ENCODE results near the gene CFAP57. TPM values are rescaled to one million over a fixed set of nuclear protein-coding genes. Genes with fewer than 3 reads are reported as not detected.

The CFAP57 gene
- total and polyA plus RNA-seq, 9 of the 15 experiments (the other 6 are each of a cell fraction or from before 2014, with no cell fraction given), result 0.04 to 0.22 (median 0.07) TPM; not detected in 3

DNA sequence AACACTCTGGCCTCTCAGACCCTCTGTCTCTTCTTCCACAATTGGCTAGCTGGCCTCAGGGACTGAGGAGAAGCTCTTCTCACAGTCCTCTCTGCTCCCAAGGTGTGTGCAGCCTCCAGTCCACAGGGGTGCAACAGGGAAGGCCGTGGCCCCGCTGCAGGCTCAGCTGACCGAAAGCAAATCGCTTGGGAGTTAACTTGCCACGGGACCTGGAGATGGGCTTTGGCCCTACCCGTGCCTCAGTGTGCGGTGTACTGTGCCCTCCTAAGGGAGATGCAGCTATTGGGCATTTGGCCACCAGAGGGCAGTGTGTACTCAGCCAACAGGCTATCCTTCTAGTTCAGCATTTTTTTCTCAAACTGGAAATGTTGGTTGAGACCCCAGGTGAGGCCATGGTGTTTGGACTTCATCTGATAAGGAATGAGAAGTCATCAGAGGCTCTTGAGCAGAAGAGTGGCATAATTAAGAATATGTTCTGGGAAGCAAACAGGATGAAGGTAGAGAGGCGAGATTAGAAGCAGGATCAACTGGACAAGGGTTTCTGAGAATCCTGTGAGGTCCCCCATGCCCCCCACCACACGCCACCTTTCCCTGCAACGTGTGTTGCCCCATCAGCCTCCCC is 55.1 kb downstream of the CFAP57 start (continued):
- TF ChIP-seq SIX5 (IDR thresholded peaks at IDR 0.05; ENCODE audit: borderline replicate concordance in 1 of 2, insufficient read depth in 1 of 2, low read depth in 1 of 2, low read length in 2 of 2) (no peak), ADNP (tag; IDR thresholded peaks at IDR 0.05) (no peak), ATF1 (CRISPR knock-in tag; IDR thresholded peaks at IDR 0.05) (no peak), ATF1 (tag; IDR thresholded peaks at IDR 0.05) (0 out of 2 replicates have a peak, but pooled peaks have one; percentile 14), ZBTB1 (CRISPR knock-in tag; IDR thresholded peaks at IDR 0.05; ENCODE audit: borderline replicate concordance, low read depth) (no peak), CUX1 (CRISPR knock-in tag; IDR thresholded peaks at IDR 0.05) (no peak), COPS2 (conservative IDR thresholded peaks at IDR 0.05) (no peak), ARNT (IDR thresholded peaks at IDR 0.05) (no peak)
- TF ChIP-seq, protein P1, sequence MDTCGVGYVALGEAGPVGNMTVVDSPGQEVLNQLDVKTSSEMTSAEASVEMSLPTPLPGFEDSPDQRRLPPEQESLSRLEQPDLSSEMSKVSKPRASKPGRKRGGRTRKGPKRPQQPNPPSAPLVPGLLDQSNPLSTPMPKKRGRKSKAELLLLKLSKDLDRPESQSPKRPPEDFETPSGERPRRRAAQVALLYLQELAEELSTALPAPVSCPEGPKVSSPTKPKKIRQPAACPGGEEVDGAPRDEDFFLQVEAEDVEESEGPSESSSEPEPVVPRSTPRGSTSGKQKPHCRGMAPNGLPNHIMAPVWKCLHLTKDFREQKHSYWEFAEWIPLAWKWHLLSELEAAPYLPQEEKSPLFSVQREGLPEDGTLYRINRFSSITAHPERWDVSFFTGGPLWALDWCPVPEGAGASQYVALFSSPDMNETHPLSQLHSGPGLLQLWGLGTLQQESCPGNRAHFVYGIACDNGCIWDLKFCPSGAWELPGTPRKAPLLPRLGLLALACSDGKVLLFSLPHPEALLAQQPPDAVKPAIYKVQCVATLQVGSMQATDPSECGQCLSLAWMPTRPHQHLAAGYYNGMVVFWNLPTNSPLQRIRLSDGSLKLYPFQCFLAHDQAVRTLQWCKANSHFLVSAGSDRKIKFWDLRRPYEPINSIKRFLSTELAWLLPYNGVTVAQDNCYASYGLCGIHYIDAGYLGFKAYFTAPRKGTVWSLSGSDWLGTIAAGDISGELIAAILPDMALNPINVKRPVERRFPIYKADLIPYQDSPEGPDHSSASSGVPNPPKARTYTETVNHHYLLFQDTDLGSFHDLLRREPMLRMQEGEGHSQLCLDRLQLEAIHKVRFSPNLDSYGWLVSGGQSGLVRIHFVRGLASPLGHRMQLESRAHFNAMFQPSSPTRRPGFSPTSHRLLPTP (IDR thresholded peaks at IDR 0.05; ENCODE audit: borderline replicate concordance, extremely low read depth, insufficient read length), result no peak
- TF ChIP-seq, protein P2, sequence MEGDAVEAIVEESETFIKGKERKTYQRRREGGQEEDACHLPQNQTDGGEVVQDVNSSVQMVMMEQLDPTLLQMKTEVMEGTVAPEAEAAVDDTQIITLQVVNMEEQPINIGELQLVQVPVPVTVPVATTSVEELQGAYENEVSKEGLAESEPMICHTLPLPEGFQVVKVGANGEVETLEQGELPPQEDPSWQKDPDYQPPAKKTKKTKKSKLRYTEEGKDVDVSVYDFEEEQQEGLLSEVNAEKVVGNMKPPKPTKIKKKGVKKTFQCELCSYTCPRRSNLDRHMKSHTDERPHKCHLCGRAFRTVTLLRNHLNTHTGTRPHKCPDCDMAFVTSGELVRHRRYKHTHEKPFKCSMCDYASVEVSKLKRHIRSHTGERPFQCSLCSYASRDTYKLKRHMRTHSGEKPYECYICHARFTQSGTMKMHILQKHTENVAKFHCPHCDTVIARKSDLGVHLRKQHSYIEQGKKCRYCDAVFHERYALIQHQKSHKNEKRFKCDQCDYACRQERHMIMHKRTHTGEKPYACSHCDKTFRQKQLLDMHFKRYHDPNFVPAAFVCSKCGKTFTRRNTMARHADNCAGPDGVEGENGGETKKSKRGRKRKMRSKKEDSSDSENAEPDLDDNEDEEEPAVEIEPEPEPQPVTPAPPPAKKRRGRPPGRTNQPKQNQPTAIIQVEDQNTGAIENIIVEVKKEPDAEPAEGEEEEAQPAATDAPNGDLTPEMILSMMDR (IDR thresholded peaks at IDR 0.05 in 2 of 3, conservative IDR thresholded peaks at IDR 0.05 in 1 of 3; ENCODE audit: insufficient read depth in 2 of 3, low read depth in 1 of 3, low read length in 3 of 3), result peak; percentile 90 to 98 (median 96)
- TF ChIP-seq, protein P3, sequence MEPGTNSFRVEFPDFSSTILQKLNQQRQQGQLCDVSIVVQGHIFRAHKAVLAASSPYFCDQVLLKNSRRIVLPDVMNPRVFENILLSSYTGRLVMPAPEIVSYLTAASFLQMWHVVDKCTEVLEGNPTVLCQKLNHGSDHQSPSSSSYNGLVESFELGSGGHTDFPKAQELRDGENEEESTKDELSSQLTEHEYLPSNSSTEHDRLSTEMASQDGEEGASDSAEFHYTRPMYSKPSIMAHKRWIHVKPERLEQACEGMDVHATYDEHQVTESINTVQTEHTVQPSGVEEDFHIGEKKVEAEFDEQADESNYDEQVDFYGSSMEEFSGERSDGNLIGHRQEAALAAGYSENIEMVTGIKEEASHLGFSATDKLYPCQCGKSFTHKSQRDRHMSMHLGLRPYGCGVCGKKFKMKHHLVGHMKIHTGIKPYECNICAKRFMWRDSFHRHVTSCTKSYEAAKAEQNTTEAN (CRISPR knock-in tag; IDR thresholded peaks at IDR 0.05), result no peak

Measured in K562 (cell line).